GM18526 (cell line): Measurements from ENCODE around the gene OR2C3.

Source experiments
- POLR2A ChIP-seq: IDR thresholded peaks from 3 replicates; pipeline ENCODE4 v1.6.1; 2011; ENCODE audit not compliant: insufficient read length; ENCODE audit errors: extremely low read depth

Gene OR2C3

GRCh38 chr1:247529771-247530355 is 6.4 kb downstream of the OR2C3 start:
- no peak for TF ChIP-seq POLR2A

GRCh38 chr1:247528812-247529474 is 7.3 kb downstream of the OR2C3 start:
- no peak for TF ChIP-seq POLR2A

DNA sequence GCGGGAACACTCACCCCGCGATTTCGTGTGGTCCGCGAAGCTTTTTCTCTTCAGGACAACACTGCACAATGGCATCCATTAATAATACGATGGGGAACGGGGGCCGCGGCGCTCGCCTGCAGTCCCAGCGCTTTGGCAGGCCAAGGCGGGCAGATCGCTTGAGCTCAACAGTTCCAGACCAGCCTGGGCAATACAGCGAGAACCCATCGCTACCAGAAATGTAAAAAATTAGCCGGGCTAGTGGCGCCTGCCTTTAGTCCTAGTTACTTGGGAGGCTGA is 17.7 kb downstream of the OR2C3 start:
- TF ChIP-seq POLR2A = no peak

- TF ChIP-seq POLR2A = no peak
These were observed 18.2 kb downstream of the OR2C3 start for GRCh38 chr1:247517795-247518612.

- TF ChIP-seq POLR2A = no peak
These were observed 29.4 kb downstream of the OR2C3 start for GRCh38 chr1:247506831-247507230.

- TF ChIP-seq POLR2A = no peak
These were observed 35.4 kb downstream of the OR2C3 start for GRCh38 chr1:247500865-247501264.

- TF ChIP-seq POLR2A = no peak
These were observed 39.5 kb downstream of the OR2C3 start for GRCh38 chr1:247496581-247497285.

DNA sequence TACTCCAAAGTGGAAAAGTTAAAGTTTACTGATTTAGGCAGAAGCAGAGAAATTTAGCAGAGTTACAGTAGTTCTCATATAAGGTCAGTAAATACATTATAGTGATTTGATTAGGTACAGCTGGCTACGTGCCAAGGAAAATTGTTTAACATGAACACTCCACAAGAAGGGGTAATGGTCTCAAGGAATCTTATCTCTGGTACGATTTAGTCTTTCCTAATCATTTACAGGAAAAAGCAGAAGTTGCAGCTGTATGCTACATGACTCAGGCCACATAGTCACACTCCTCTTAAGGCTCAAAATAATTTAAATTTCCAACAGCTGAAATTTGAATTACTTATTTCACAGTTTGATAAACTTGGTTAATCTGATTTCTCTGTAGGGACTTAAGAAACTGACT is 41.5 kb downstream of the OR2C3 start:
- TF ChIP-seq POLR2A = no peak

- no peak for TF ChIP-seq POLR2A
These were observed 43.1 kb downstream of the OR2C3 start for GRCh38 chr1:247493106-247493505.

GRCh38 chr1:247491328-247491727 is 44.9 kb downstream of the OR2C3 start:
- no peak for TF ChIP-seq POLR2A

DNA sequence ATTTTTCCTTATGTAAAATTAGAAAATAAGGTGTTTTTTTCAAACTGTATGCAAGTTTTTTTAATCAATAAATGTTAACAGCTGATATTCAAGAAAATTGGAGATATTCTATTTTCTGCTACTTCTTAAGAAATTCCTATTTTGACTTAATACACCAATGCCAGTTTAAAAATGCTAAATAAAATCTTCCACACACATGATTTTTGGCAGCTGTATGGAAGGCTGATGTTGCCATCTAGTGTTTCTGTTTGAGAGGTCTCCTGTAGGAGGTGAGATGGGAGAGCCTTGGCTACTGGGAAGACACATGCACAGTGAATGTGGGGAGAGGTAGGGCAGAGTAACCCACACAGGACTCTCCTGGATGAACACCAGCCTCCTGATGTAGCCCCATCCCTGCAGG is 49.2 kb downstream of the OR2C3 start:
- no peak for TF ChIP-seq POLR2A

- TF ChIP-seq POLR2A = no peak
These were observed 53.5 kb downstream of the OR2C3 start for GRCh38 chr1:247482747-247483146.

GRCh38 chr1:247475793-247476192 is 60.4 kb downstream of the OR2C3 start:
- TF ChIP-seq POLR2A = no peak
